Type B pancreatic cell (in vitro differentiated cells): Measurements from ENCODE around the gene ZBTB20. TPM values are rescaled to one million over a fixed set of nuclear protein-coding genes. Genes with fewer than 3 reads are reported as not detected.
A peak's percentile ranks its signal among the peaks of the same experiment; 100 is the strongest.

Experiments used
- DNase-seq: peaks from one replicate; pipeline ENCODE4 v3.0.0; 2021; ENCODE audit warnings: mixed read lengths; ENCODE audit not compliant: unreplicated experiment; ENCODE audit errors: extremely low spot score
- H3K27ac Mint-ChIP-seq: 2 replicates; pipeline ENCODE4 v1.8.0; 2021; ENCODE audit warnings: mild to moderate bottlenecking, mixed read lengths
- H3K27me3 Mint-ChIP-seq: 2 replicates; pipeline ENCODE4 v1.8.0; 2021; ENCODE audit warnings: mixed read lengths
- H3K36me3 Mint-ChIP-seq: 2 replicates; pipeline ENCODE4 v1.8.0; 2021; ENCODE audit warnings: mixed read lengths
- H3K4me1 Mint-ChIP-seq: one replicate; pipeline ENCODE4 v1.8.0; 2021; ENCODE audit warnings: mixed read lengths; ENCODE audit not compliant: unreplicated experiment
- H3K4me3 Mint-ChIP-seq: 2 replicates; pipeline ENCODE4 v1.8.0; 2021; ENCODE audit warnings: mild to moderate bottlenecking, mixed read lengths
- H3K9me3 Mint-ChIP-seq: 2 replicates; pipeline ENCODE4 v1.8.0; 2021; ENCODE audit warnings: mixed read lengths
- total RNA-seq: library from RNA; stranded (reverse); gene quantifications from 2 replicates; pipeline ENCODE4 v1.2.1, GENCODE V29; 2021; ENCODE audit warnings: low replicate concordance
- TF ChIP-seq, protein P1 (sequence below): fragments of 200-600 bp; sonication (generic); conservative IDR thresholded peaks from 2 replicates; pipeline ENCODE4 v1.5.0; 2021; ENCODE audit warnings: antibody characterized with exemption, mild to moderate bottlenecking

Gene ZBTB20
- total RNA-seq, 1 donor from 2014 or later: 14.4 TPM

DNA sequence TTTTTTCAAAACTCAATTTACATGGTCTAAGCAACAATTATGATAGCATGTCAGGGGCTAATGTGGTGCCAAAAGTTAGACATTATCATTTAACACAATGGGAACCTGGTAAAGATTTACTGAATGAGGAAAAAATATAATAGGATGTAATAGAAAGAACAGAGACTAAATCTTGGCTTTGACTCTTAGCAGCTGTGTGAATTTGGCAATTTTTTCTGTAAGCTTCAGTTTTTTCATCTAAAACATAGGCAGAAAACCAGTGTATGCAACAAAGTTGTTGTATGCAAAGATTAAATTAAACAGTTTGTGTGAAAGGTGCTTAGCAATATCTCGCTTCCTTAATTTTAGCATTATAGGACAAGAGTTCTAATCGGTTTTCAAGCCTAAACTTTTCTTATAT is 57.6 kb downstream of the ZBTB20 start:
- Mint-ChIP-seq H3K36me3 (no peaks in the 10 kb centered on the region), H3K4me1 (peaks cover 15% of the 10 kb centered on the region), H3K9me3 (no peaks in the 10 kb centered on the region), H3K27me3 (no peaks in the 10 kb centered on the region), H3K27ac (no peak overlapping the region), H3K4me3 (no peak overlapping the region)
- no peak for DNase-seq
- TF ChIP-seq, protein P1, sequence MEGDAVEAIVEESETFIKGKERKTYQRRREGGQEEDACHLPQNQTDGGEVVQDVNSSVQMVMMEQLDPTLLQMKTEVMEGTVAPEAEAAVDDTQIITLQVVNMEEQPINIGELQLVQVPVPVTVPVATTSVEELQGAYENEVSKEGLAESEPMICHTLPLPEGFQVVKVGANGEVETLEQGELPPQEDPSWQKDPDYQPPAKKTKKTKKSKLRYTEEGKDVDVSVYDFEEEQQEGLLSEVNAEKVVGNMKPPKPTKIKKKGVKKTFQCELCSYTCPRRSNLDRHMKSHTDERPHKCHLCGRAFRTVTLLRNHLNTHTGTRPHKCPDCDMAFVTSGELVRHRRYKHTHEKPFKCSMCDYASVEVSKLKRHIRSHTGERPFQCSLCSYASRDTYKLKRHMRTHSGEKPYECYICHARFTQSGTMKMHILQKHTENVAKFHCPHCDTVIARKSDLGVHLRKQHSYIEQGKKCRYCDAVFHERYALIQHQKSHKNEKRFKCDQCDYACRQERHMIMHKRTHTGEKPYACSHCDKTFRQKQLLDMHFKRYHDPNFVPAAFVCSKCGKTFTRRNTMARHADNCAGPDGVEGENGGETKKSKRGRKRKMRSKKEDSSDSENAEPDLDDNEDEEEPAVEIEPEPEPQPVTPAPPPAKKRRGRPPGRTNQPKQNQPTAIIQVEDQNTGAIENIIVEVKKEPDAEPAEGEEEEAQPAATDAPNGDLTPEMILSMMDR: no peak

DNA sequence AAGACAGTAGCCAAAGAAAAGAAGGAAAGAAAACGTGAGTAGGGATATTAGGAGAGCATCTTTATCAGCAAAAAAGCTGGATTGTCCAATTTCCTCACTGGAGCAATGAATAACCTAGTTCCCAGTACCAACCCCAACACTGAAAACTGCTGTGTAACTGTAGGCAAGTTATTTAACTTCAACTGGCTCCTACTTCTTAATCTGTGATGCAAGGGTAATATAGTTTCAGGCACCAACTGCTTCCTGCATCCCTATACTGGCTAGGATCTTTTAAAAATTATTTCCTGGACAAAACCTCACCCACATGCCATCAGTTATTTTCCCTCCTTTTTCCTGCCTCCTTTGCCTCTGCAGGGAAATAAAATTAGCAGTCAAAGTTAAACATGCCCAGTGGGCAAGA is 59.6 kb downstream of the ZBTB20 start:
- no peaks in the 10 kb centered on the region for H3K27me3 Mint-ChIP-seq
- no peak overlapping the region for H3K4me3 Mint-ChIP-seq
- peaks cover 15% of the 10 kb centered on the region for H3K4me1 Mint-ChIP-seq
- TF ChIP-seq, protein P1: no peak
- no peak for DNase-seq
- no peaks in the 10 kb centered on the region for H3K36me3 Mint-ChIP-seq
- H3K27ac Mint-ChIP-seq: no peak overlapping the region
- no peaks in the 10 kb centered on the region for H3K9me3 Mint-ChIP-seq

DNA sequence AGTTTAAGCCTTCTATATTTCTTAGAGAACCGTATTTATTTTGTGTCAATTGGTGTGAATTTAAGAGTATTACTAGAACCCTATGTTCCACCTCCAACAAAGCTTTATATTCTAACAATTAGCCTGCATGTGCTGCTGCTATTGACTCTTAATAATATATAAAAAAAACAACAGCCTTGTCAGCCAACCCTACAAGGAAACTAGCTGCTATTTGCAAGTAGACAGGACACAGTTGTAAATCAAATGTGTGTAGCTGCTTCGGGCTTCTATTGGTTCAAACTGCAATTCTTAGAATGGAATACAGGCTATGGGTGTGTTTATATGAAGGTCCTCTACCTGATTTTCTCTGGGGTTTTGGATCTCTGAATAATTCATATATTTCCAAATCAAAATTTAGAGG is 60.7 kb downstream of the ZBTB20 start:
- Mint-ChIP-seq H3K27ac (no peak overlapping the region), H3K4me1 (peaks cover 15% of the 10 kb centered on the region), H3K9me3 (no peaks in the 10 kb centered on the region), H3K4me3 (no peak overlapping the region), H3K27me3 (no peaks in the 10 kb centered on the region), H3K36me3 (no peaks in the 10 kb centered on the region)
- no peak for DNase-seq
- TF ChIP-seq, protein P1: no peak

DNA sequence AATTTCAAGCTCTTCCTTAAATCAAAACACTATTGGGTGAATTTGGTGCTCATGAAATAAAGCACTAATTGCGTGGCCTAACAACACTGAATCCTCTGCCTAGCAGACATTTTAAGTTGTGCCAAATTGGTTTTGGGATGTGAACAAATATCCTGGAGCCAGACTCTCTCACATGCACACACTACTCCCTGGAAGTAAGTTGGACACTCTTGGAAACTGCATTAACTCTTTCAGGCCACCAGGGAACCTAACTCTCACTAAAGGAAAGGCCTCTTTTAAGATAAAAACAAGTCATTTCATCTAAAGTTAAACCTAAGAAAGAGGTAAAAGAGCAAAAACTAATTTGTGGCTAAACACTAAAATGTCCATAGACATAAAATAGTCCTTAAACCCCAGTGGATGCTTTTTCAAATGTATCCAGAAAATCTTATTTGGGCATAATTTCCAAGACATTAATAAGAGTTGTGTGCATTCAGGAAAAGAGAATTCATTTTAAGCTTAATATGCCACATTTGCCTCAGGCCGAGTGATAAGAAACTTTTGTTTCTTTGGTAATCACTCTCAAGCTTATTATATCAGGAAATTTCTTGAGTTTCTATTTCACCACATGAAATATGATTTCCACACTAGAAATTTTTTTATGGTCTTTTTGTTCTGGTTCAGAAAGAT is 61.8 kb downstream of the ZBTB20 start:
- TF ChIP-seq, protein P1: peak; percentile 69
- Mint-ChIP-seq H3K27ac (no peak overlapping the region), H3K4me1 (peaks cover 15% of the 10 kb centered on the region), H3K27me3 (no peaks in the 10 kb centered on the region), H3K9me3 (no peaks in the 10 kb centered on the region), H3K4me3 (no peak overlapping the region), H3K36me3 (no peaks in the 10 kb centered on the region)
- DNase-seq: no peak

DNA sequence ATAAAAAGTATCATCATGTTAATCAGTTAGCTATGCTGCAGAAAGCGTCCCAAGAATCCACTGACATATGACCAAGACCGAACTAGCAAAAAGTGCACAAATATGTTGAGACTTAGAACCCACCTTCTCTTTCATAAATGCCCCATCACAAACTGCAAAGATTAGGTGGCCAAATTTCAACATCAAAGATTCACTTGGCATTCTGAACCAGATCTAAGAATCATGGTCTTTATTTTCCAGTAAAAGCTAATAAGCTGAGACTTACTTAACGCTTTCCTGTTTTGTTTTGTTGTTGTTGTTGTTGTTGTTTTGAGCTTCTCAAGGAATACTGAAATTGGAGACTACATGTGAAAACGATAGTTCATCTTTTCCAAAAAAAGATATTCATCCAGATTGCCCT is 62.4 kb downstream of the ZBTB20 start:
- no peak overlapping the region for H3K4me3 Mint-ChIP-seq
- H3K27me3 Mint-ChIP-seq: no peaks in the 10 kb centered on the region
- no peaks in the 10 kb centered on the region for H3K9me3 Mint-ChIP-seq
- peaks cover 15% of the 10 kb centered on the region for H3K4me1 Mint-ChIP-seq
- H3K27ac Mint-ChIP-seq: no peak overlapping the region
- H3K36me3 Mint-ChIP-seq: no peaks in the 10 kb centered on the region
- no peak for DNase-seq
- TF ChIP-seq, protein P1: no peak
